ENCODE results near the gene FGF5.
"Not testable (repeated sequence)": the region's sequence is repeated elsewhere in the genome, so short reads cannot be mapped to it uniquely, and the experiment has no call there.

Gene FGF5, protein sequence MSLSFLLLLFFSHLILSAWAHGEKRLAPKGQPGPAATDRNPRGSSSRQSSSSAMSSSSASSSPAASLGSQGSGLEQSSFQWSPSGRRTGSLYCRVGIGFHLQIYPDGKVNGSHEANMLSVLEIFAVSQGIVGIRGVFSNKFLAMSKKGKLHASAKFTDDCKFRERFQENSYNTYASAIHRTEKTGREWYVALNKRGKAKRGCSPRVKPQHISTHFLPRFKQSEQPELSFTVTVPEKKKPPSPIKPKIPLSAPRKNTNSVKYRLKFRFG

DNA sequence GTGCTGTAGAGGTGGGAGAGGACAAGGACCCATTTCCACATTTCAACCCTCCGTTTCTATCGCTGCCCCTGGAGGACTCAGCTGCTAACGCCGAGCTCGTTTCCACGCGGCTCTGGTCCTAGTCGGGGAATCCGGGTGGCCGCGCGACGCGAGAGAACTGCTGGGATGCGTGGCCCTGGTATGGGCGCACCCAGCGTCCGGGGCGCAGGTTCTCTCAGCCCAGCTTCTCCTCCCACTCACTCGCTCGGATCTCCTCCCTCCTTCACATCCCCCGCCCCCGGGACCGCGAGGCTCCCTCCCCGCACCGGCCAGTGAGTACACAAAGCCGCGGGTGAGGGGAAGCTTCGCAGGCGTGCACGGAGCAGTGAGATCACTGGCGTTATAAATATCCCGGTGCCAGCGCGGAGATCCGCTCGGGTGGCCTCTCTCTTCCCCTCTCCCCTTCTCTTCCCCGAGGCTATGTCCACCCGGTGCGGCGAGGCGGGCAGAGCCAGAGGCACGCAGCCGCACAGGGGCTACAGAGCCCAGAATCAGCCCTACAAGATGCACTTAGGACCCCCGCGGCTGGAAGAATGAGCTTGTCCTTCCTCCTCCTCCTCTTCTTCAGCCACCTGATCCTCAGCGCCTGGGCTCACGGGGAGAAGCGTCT lies at the start of gene FGF5:
TSS of gene FGF5 (plus strand) at position 412 of the 649 bp plus-strand sequence. CDS start at position 573, 161 bp downstream.
- DNase-seq: peak in 26 of 58 donors; percentile 7 to 73 (median 20)

DNA sequence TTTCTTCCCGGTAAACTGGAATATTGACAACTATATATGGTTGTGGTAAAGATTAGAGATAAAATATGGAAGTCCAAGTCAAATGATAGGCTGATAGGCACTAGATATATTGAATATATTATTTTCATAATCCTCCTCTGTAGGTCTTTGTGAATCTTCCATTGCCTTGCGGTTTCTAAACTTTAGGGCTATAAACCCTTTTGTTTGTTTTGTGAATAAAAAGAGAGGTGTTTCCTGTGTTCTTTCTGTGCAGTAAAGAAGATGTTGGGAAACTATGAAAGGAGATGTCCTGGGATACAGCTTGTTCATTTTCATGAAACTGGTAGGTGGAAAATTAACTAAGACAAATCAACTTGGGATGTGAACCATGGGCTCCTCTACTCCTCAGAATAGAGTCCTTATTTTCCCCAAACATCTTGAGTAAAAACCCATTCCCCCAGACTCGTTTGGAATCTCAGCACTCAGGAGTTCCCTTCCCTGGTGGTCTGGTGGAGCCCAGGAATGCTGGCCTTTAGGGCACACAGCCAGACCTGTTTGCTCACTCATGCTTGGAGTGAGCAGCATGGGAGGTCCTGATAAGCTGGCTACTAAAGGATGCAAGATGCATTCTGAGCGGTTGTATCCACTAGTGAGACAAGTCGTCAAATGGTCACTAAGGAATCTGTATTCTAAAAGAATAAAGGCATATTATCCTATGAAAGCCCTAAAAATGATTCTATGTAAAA lies 47.0 kb upstream of the FGF5 start:
- no peak for DNase-seq

DNA sequence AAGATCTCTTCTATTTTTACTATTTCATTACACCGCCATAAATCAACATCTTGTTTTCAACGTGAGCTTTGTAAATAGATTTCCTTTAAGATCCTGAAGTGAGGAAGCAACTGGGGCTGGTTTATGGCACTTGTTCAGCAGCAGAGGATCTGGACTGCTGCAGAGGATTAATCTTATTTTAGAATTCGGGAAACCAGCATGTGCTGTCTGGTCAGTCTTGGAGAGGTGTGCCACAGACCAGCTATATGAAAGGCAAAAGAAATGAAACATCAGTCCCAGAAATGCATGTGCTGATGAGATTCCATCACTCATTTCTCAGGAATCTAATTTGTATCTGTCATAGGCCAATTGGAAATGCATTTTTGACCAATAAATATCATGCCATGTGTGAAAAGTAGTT lies 45.8 kb upstream of the FGF5 start:
- DNase-seq: no peak

DNA sequence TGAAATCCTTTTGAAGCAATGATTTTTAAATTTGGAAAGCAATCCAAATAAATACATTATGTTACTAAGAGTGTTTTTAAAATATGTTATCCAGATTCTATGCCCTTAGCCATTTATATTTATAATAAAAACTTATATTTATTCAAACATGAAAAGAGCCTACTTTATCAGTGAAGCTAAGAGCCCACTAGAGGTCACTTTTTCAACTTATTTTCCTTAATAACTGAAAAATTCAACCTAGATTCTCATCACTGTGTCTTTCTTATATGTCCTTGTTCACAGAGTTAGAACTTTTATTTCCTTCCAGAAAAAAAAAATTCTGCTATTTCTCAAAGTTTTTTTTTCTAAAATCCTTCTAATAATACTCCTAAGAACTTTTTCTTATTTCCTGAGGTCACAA lies 45.3 kb upstream of the FGF5 start:
- no peak for DNase-seq

DNA sequence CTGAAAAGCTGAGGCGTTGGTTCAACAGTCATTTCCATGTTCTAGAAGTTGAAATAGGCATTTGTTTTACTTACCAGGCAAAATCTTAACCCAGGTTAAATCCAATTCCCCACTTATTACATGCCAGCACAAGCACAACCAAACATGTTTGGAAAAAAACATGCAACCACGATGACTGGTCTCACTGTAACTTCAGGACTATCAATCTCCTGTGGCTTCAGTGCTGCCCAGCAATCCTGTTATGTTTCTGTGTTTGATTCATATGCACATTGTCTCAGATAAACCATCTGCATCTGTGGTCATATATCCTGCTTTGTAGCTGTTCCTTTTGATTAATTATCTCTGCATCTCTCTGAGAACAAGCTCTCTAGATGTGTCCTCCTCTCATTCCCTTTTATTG lies 40.9 kb upstream of the FGF5 start:
- DNase-seq: no peak

DNA sequence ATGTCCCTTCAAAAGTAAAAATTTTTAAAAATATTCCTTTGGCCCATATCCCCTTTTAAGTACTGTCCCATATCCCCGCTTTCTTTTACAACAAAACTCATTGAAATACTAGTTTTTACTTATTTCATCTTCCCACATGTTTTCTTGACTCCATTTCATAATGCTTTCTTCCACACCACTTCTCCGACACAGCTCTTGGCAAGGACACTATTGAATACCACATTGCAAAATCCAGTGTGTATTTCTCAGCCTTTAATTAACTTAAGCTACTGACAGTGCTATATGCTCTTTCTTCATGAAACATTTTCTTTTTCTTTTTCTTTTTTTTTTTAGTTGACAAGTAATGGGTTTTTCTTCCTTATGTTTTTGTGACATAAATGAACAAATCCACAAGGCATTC lies 40.4 kb upstream of the FGF5 start:
- no peak for DNase-seq

DNA sequence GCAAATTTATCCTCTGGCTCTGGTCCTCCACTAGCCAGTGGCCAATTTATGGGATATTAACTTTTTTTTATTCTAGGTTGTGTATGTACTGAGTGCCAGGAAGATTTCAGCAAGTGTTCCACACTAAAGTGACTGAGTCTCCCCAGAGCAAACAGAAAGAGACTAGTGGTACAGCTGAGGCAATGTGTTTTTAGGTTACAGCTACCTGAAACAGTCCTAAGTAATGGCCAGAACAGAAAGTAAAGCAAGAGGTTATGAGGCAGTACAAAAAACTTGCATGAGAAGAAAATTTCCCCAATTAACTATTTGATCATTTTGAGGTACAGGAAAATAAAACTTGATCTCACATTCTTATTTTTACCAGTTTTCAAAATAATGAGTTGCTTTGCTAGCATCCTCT lies 38.0 kb upstream of the FGF5 start:
- no peak for DNase-seq

DNA sequence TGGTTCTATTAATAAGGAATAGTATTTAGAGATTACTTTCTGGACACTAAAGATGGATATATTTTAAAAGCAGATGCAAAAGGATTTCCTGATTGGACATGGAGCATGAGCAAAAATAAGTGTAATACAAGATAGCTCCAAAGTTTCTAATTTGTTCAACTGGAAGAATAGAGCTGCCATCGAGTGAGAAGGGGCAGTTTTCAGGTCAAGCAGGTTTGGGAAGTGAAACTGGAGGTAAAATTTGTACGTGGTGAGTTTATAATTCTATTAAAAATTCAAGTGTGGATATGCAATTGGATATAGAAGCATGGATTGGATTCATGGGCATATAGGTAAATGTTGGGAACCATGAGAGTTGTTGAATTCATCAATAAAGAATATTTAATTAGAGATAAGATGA lies 37.3 kb upstream of the FGF5 start:
- no peak for DNase-seq

DNA sequence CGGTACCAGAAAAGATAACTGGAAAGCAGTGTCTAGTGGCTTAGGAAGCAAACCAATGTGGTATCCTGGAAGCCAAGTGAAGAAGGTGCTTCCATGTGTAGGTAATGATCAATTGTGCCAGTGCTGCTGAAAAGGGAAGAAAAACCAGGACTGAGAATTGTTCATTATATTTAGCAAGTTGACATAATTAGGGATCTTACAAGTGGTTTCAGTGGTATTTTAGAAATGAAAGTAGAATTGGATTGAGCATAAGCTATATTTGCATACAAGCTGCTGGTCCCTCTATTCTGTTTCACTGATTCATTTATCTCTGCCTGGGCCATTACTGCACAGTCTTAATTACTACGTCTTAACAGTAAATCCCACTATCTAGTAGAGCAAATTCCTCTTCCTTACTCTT lies 36.9 kb upstream of the FGF5 start:
- DNase-seq: no peak

DNA sequence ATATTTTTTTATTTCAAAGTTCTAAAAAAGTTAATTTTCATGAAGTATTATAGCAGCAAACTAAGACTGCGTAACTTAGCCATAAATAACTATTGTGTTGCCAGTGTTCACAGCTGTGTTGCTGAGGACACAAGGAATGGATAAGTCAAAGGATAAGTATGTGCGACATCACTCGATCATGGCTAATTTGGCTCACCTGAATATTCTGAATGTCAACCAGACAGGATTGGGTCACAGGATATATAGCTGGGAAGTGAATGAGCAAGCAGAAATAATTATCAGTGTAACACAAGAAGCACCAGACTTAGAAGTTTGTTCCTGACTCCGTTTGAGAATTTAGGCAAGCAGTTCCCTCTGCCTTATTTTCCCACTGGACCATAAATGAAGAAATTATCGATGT lies 35.3 kb upstream of the FGF5 start:
- no peak for DNase-seq

DNA sequence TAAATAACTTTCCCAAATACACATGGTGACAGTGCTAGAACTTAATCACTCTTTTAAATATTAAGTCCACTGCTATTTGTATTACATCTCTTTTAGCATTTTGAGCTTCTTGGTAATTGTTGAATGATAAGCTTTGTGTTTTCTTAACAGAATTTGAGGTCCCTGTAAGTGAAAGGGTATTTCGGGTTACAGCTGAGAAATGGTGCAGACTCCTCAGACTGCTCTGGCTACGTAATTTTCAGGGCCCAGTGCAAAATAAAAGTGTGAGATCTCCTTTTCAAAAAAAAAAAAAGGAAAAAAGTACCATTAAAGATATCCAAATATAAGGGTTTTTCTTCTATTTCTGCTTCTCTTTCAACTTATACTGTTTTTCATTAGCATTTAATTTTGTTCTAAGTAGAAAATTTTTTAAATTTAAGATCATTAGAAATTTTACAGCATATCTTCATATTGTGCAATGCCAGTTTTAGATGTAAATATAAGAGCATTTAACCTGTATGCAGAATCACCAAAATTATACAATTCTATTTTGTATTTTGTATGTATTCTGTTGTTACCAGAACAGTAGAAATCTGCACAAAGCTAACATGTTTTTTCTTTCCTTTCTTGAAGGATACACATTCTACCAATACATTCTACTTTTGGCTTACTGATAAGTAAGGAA lies 33.6 kb upstream of the FGF5 start:
- no peak for DNase-seq

DNA sequence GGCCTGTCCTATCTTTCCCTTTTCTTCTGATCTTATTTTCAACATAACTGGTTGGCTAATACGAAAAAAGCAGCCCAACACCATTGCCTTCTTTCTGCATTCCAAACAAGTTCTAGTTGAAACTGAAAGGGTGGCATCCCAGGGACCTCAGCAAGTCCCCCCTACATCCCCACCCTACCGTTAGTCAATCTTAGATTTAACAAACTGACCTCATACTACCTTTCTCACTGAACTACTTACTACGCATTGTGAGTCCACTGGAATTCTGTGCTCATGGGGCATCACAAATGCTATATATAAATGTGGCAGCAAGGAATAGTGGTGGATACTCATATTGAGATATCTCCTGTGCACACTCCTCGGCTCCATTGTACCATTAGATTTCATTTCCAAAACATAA lies 33.1 kb upstream of the FGF5 start:
- DNase-seq: no peak

DNA sequence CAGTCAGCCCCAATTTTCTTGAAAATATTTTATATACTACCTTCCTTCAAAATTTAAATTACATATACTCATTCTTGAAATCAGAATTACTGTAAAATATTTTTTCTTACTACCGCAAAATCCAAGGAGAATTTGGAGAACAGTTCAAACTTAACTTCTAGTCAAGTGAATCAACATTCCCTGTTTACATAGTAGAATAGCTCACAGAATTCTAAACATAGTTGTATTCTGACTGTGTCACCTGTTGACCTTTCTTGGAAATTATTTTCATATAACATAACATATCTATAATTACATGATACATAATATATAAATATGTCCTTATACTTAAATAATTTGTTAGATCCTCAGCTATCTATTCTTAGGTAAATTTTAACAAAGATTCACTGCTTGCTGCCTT lies 31.0 kb upstream of the FGF5 start:
- no peak for DNase-seq

DNA sequence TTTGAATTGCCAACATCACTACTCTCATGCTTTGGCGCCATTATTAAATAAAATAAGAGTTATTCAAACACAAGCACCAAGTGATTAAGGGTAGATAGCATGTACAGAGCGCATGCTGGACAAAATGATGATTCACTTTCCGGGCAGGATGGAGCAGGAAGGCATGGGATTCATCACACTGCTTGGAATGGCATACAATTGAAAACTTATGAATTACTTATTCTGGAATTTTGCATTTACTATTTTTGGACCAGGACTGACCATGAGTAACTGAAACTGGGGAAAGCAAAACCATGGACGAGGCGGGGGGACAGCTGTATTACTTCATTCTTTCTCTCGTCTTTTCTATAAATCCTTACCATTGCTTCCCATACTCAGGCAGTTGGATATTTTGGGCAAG lies 28.5 kb upstream of the FGF5 start:
- no peak for DNase-seq

DNA sequence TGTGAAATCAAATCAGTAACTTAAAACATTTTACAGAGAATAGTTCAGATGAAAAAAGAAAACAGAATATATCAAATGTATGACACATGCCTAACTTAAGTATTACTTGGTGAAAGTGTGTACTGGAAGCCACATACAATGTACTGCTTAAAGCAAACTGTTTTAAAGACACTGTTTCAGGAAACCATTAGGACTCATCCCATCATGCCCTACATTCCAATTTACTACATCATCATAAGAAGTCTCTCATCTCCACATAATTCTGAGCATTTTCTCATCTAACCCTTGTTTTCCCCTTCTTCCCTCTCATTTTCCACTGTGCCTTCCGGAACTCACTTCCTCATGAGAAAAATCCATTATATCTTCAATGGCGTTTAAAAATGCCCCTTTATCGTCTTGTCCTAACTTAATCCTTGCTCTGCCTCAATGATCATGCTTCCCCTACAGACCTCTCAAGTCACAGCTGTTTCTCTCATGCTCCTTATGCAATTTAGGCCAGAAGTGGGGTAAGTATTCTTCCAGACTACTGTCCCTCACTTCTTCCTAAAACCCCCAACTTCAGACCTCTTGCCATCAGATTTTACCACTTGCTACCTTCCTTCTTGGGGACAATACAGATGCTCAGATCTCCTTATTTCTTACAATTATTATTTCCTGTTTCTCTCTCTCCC lies 26.8 kb upstream of the FGF5 start:
- DNase-seq: no peak

DNA sequence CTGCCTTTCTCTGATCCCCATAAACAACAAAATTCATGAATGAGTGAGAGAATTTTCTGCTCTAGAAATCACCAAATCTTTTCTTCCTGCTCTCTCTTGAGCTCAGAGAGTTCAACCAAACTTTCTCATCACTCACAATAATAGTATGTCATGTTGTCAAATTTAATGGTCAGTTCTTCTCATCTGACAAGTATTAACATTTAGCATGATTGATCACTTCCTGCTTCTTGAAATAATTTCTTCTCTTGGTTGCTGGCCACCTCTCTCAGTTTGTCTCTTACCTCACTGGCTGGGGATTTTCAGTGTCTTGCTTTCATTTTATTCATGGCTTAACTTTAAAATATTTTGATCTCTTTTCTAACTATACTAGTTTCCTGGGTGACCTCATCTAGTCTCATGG lies 25.5 kb upstream of the FGF5 start:
- no peak for DNase-seq

DNA sequence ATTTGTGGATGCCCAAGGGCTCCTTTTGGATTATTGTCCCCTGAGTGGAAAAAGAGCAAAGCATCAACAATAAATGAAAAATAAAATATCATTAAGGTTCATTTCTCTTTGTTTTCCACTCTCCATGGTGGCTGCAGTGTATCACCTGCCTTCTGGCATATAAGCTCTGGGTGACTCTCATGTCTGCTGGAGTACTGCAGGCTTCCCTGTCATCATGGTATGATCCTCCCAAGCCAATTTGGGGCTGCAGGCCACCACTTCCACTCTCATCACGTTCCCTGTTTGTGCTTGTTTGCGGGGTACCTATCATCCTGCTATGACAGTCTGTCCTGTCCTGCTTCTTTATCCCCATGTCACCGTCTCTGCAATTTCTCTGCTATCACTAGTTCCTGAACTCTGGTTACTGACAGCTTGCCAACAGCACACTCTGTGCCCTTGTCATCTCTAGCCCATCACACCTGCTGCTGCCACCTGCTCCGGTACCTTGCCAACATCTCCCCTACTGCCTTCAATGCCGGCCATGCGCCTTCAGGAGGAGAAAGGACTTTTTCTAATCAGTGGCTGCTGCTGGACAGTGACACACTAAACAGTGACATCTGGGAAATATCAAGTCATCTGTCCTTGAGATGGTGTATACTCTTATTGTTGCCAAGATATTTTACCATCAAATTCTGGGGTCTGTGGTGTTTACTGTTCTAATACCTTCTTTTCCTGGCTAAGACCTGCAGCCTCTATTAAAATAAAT lies 23.0 kb upstream of the FGF5 start:
- DNase-seq: no peak

DNA sequence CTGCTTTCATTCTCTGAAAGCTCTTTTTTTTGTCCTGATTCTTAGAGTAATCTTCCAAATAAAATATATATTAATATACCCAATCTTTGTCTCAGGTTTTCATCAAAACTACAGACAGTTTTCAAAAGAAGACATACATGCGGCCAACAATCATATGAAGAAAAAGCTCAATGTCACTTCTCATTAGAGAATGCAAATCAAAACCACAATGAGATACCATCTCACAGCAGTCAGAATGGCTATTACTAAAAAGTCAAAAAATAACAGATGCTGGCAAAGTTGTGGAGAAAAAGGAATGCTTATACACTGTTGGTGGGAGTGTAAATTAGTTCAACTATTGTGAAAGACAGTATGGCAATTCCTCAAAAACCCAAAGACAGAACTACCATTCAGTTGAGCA lies 19.0 kb upstream of the FGF5 start:
- DNase-seq: not testable (repeated sequence)

DNA sequence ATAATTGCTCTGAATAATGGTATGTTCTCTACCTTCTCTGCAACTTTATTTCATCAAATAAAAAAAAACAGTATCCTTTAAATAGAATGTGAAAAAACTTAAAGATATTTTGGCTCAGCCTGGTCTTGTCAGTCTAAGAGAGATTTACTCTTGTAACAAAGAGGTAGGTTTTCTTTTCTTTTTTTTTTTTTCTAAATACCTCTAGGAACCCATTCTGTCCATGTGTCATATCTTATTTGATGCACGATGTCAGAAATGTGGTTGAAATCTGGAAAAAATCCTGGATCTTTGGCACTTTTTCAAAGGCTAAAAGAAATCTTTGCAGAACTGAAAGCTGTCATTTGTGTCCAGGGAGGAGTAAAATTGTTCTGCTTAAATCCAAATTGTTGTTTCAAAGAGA lies 17.3 kb upstream of the FGF5 start:
- DNase-seq: no peak

DNA sequence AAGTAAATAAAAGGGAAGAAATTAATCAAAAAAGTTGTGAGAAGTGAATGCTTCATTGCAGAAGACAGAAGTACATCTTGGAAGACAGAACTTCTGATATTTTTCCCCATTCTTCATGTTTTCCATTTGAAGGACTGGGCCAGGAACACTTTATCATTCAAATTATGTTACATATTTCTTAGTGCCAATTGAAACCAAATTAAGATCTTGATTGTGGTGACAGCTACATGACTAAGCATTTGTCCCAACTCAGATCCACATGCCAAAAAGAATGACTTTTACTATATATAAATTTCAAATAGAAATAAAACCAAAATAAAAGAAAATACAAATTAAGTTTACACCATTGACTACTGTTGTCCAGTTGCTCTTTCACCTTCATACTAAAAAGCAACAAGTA lies 14.0 kb upstream of the FGF5 start:
- no peak for DNase-seq

DNA sequence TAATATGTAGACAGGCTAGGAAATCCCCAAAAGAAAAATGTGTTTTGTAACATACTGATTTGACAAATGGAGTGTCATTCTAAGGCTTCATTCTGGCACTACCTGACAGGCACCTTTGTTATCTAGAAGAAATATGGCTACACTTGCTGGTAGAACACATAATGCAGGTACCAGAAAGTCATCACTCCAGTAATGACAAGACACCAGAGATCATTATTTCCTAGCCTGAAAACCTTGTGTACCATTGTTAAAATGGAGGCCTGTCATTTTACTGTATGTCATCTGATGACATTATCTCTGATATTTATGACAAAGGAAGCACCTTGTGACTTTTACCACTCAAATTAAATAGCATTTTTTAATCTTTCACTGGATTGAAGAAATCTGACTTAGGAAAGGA lies 13.5 kb upstream of the FGF5 start:
- no peak for DNase-seq
